Fibroblast of skin of left quadriceps (primary cell): ENCODE data around the gene PIK3CA.
"Not testable (repeated sequence)": the region's sequence is repeated elsewhere in the genome, so short reads cannot be mapped to it uniquely, and the experiment has no call there.

Source experiments
- DNase-seq, 2 experiments: peaks; one replicate each; pipeline ENCODE4 v3.0.0-alpha.2; 2013; ENCODE audit warnings: low read depth in 2 of 2

PIK3CA gene

GRCh38 chr3:179196098-179196497 lies 47.9 kb downstream of the PIK3CA start:
- peak; percentile 39 to 53 for DNase-seq

DNA sequence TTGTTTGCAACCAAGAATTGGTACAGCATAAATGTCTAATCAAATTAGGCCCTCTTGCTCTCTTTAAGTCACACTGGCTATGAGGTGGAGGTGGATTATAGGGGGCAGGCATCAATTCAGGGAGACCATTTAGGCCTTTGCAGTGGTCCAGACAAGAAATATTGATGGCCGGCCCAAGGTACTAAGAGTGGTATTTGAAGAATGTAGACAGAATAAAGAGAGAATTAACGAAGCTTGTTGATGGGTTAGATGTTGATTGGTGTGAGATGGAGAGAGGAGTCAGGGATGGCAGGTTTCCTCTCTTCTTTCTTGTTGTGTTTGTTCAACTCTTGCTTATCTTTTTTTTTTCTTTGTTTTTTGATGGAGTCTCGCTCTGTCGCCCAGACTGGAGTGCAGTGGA lies 48.5 kb downstream of the PIK3CA start:
- no peak for DNase-seq

GRCh38 chr3:179200790-179201189 lies 52.6 kb downstream of the PIK3CA start:
- DNase-seq = no peak

DNA sequence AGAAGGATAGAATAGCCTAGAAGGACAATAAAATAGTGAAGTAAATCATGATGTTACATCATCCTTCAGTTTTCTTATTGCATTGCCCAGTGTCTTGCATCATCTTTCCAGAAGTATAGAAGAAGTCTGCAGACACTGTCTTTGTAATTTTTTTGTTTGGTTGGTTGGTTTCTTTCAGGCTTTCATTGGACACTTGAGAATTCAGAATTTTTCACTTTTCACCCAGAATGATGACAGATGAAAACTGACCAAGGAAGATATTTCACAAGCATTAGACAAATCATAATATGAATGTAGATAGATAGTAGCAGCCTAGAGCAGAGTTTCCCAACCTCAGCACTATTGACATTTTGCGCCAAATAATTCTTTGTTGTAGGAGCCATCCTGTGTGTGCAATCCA lies 67.4 kb downstream of the PIK3CA start:
- DNase-seq = peak; percentile 29 to 31

- not testable (repeated sequence) for DNase-seq
These were observed 70.1 kb downstream of the PIK3CA start for GRCh38 chr3:179218213-179218612.

DNA sequence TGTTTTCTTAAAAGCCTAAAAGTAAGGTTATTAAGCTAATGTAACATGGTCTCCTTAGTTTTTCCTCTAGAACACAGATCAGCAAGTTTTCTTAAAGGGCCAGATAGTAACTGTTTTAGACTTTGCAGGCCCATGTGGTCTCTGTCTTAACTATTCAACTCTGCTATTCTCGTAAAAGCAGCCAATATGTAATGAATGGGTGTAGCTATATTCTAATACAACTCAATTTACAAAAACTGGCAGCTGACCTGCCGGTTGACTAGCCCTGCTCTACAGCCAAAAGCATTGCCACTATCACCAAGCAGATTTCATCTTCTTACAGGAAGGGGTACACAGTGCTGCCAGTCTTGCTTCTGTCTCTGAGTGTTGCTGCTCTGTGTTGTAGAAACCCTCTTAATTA lies 75.4 kb downstream of the PIK3CA start:
- DNase-seq = no peak

GRCh38 chr3:179224584-179224983 lies 76.4 kb downstream of the PIK3CA start:
- no peak for DNase-seq

GRCh38 chr3:179227349-179227748 lies 79.2 kb downstream of the PIK3CA start:
- no peak for DNase-seq

DNA sequence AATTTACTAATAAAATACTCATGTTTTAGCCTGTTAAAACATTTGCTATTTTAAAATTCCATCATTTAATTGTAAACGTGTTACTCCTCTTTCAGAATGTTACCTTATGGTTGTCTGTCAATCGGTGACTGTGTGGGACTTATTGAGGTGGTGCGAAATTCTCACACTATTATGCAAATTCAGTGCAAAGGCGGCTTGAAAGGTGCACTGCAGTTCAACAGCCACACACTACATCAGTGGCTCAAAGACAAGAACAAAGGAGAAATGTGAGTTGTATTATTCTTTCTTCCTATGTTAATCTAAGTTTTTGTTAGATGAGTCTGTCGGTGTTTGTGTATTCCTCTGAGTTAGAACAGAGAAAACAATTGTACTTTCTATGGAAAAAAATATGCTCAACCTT lies 81.0 kb downstream of the PIK3CA start:
- DNase-seq = no peak

DNA sequence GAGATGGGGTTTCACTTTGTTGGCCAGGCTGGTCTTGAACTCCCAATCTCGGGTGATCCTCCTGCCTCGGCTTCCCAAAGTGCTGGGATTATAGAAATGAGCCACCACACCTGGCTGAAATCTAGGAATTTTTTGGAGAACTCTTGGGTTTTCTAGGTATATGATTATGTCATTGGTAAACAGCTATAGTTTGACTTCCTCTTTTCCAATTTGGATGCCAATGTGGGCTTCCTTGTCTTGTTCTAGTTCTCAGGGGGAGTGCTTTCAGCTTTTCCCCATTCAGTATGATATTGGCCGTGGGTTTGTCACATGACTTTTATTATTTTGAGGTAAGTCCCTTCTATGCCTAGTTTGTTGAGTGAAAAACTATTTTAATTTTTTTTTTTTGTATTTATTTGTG lies 84.9 kb downstream of the PIK3CA start:
- no peak for DNase-seq

DNA sequence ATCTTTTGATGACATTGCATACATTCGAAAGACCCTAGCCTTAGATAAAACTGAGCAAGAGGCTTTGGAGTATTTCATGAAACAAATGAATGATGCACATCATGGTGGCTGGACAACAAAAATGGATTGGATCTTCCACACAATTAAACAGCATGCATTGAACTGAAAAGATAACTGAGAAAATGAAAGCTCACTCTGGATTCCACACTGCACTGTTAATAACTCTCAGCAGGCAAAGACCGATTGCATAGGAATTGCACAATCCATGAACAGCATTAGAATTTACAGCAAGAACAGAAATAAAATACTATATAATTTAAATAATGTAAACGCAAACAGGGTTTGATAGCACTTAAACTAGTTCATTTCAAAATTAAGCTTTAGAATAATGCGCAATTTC lies 86.0 kb downstream of the PIK3CA start:
- DNase-seq = no peak

- no peak for DNase-seq
These were observed 88.6 kb downstream of the PIK3CA start for GRCh38 chr3:179236669-179237301.

DNA sequence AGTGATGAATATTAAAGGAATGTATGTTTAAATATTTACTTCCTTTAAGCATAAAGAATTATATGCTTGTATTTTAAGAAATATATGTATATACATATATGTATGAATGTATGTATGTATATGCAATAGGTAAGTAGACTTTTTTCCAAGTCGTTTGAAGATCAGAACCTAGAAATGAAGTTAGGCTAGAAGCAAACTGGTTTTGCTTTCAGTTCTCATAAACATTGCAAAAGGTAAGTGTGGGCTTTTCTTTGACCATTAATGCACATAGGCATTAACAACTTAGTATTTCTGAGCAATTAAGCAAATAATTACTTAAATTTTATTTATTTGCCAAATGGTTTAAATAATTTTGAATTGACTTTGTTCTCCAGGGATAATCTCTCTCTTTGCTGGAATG lies 92.1 kb downstream of the PIK3CA start:
- not testable (repeated sequence) for DNase-seq

DNA sequence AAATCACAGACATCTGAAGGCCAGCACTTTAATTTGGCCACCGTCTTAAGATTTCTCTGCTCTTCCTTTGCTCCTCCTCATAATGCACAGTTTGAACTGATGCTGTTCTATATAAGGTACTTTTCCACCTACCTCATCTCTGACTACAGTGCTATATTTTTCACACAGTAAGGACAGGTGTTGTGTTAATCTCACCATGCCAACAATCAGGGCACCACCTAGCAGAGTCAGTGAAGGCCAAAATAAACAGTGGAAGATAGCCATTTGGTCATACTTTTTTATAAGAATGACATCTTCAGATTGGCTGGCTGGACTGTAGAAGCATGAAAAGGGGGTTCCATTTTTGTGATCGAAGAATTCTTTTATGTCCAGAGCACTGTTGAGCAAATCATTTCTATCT lies 94.7 kb downstream of the PIK3CA start:
- DNase-seq = not testable (repeated sequence)

DNA sequence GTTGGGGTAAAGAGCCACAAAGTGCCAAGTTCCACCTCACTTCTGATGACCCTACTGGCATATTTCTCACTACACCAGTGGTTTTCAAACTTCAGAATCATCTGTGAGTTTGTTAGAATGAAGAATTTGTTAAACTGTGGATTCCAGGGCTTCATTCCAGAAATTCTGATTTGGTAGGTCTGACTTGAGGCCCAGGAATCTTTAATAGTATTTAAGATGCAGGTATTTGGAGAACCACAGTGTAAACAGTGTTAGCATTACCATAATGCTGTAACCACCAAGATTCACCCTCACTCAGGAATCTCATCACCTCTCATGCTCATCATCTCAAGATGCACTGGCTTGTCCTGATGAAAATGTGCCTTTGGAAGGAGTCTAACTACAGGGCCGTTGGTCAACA lies 96.7 kb downstream of the PIK3CA start:
- no peak for DNase-seq

- DNase-seq = no peak
These were observed 99.3 kb downstream of the PIK3CA start for GRCh38 chr3:179247289-179248015.

- DNase-seq = no peak
These were observed 102.8 kb downstream of the PIK3CA start, which contains the start of gene KCNMB3 for GRCh38 chr3:179250803-179251476. Gene KCNMB3 (minus strand): TSS chr3:179251114. CDS start chr3:179250990, 124 bp downstream.

DNA sequence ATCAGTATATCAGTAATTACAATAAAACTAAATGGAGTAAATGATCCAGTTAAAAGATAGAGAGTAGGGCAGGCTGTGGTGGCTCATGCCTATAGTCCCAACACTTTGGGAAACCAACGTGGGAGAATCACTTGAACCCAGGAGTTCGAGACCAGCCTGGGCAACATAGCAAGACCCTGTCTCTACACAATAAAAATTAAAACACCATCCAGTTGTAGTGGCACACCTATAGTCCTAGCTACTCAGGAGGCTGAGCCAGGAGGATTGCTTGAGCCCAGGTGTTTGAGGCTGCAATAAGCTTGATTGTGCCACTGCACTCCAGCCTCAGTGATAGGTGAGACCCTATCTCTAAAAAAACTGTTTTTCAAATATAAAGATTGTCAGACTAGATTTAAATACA lies 108.7 kb downstream of the PIK3CA start:
- DNase-seq = no peak

GRCh38 chr3:179257742-179258141 lies 109.6 kb downstream of the PIK3CA start:
- DNase-seq = not testable (repeated sequence)

GRCh38 chr3:179258820-179259219 lies 110.7 kb downstream of the PIK3CA start:
- no peak for DNase-seq

GRCh38 chr3:179259959-179260756 lies 112.0 kb downstream of the PIK3CA start:
- DNase-seq = not testable (repeated sequence)
